GM18511 (cell line): ENCODE results near the gene NFIX.

Experiments used
- ATAC-seq: cut with Tn5 transposase; IDR thresholded peaks from one replicate; pipeline ENCODE4 v1.9.1; 2021; ENCODE audit warnings: mild to moderate bottlenecking, moderate library complexity; ENCODE audit not compliant: unreplicated experiment

NFIX gene

GRCh38 chr19:13139633-13140311 lies 144.5 kb downstream of the NFIX start:
- no peak for ATAC-seq

- ATAC-seq = no peak
Observed at GRCh38 chr19:13146763-13147563, 151.7 kb downstream of the NFIX start.
